ENCODE measurements around the gene PALLD.

The PALLD gene

GRCh38 chr4:168800926-168801325 lies 304.1 kb downstream of the PALLD start:
- H3K4me1 ChIP-seq (ENCODE audit: control insufficient read depth, insufficient read depth, low read length), result no peaks in the 10 kb centered on the region; the same call in 1 of the 2 replicates
- POLR2A ChIA-PET, result no interaction called here
- H3K4me3 ChIP-seq (ENCODE audit: low read depth, low read length), result no peak overlapping the region
- TF ChIP-seq IKZF3 (tag by site-specific recombination; IDR thresholded peaks at IDR 0.05) (no peak), ZNF354C (tag by site-specific recombination; IDR thresholded peaks at IDR 0.05; ENCODE audit: borderline replicate concordance, low read depth) (no peak), ZNF664 (tag by site-specific recombination; IDR thresholded peaks at IDR 0.05) (no peak), ZBTB49 (tag by site-specific recombination; IDR thresholded peaks at IDR 0.05; ENCODE audit: low read depth) (no peak), ZNF140 (tag by site-specific recombination; IDR thresholded peaks at IDR 0.05) (no peak), ZNF174 (tag by site-specific recombination; IDR thresholded peaks at IDR 0.05) (no peak), ZNF239 (tag by site-specific recombination; IDR thresholded peaks at IDR 0.05) (no peak), ZNF16 (tag by site-specific recombination; IDR thresholded peaks at IDR 0.05; ENCODE audit: low read depth) (no peak), SCRT1 (tag by site-specific recombination; IDR thresholded peaks at IDR 0.05; ENCODE audit: borderline replicate concordance) (no peak), ZNF391 (tag by site-specific recombination; IDR thresholded peaks at IDR 0.05; ENCODE audit: borderline replicate concordance, low read depth) (no peak), ZBTB17 (tag by site-specific recombination; IDR thresholded peaks at IDR 0.05) (no peak), PRDM1 (tag by site-specific recombination; IDR thresholded peaks at IDR 0.05) (no peak), REST (tag by site-specific recombination; IDR thresholded peaks at IDR 0.05) (no peak), ZNF785 (tag by site-specific recombination; IDR thresholded peaks at IDR 0.05) (no peak), ZBTB44 (tag by site-specific recombination; IDR thresholded peaks at IDR 0.05) (no peak), ZNF112 (tag by site-specific recombination; IDR thresholded peaks at IDR 0.05) (no peak)
- H3K27ac ChIP-seq (ENCODE audit: extremely low read depth, low read depth, low read length), result no peak overlapping the region
- H3K36me3 ChIP-seq (ENCODE audit: control insufficient read depth in 2 of 2, insufficient read depth in 1 of 2, low read length in 2 of 2), result no peaks in the 10 kb centered on the region
- no peaks in the 10 kb centered on the region for H3K9me3 ChIP-seq (ENCODE audit: control insufficient read depth, insufficient read depth, low read depth, low read length)
- CTCF ChIA-PET, result no interaction called here

GRCh38 chr4:168802222-168802621 lies 305.4 kb downstream of the PALLD start:
- CTCF ChIA-PET, result no interaction called here
- POLR2A ChIA-PET, result no interaction called here

More at GRCh38 chr4:168802222-168802621, 305.4 kb downstream of the PALLD start:
- H3K36me3 ChIP-seq (ENCODE audit: control insufficient read depth in 2 of 2, insufficient read depth in 1 of 2, low read length in 2 of 2), result no peaks in the 10 kb centered on the region
- no peaks in the 10 kb centered on the region for H3K9me3 ChIP-seq (ENCODE audit: control insufficient read depth, insufficient read depth, low read depth, low read length)
- no peak overlapping the region for H3K4me3 ChIP-seq (ENCODE audit: low read depth, low read length)
- TF ChIP-seq ZNF146 (tag by site-specific recombination; IDR thresholded peaks at IDR 0.05) (peak; percentile 80), ZNF423 (tag by site-specific recombination; IDR thresholded peaks at IDR 0.05) (no peak), ZNF610 (tag by site-specific recombination; IDR thresholded peaks at IDR 0.05; ENCODE audit: borderline replicate concordance) (no peak), ZNF157 (tag by site-specific recombination; IDR thresholded peaks at IDR 0.05) (no peak), REST (tag by site-specific recombination; IDR thresholded peaks at IDR 0.05) (no peak), MYNN (tag by site-specific recombination; IDR thresholded peaks at IDR 0.05; ENCODE audit: borderline replicate concordance) (no peak)
- H3K27ac ChIP-seq (ENCODE audit: extremely low read depth, low read depth, low read length), result no peak overlapping the region
- no peaks in the 10 kb centered on the region; the same call in 1 of the 2 replicates for H3K4me1 ChIP-seq (ENCODE audit: control insufficient read depth, insufficient read depth, low read length)

Measured in HEK293 (cell line).